A549 (cell line): ENCODE data around the gene ZNF576. TPM values are rescaled to one million over a fixed set of nuclear protein-coding genes. Genes with fewer than 3 reads are reported as not detected.

Experiments used
- ATAC-seq, 2 experiments: fragments of 200-7000 bp in 1 of 2; fragments of >200 bp in 1 of 2; cut with Nextera tagmentation in 1 of 2; cut with Tn5 transposase in 1 of 2; 3 replicates each; pipeline versions ENCODE4 v1.8.0 to v1.9.1; 2018 to 2020; ENCODE audit warnings: mild to moderate bottlenecking in 1 of 2, moderate library complexity in 1 of 2
- CTCF ChIA-PET: fragments of 300-600 bp; sonication (Branson Sonifier 250); formaldehyde crosslinking; extraction: SDS; loops from one replicate; lab custom pipeline; 2021; ENCODE audit warnings: antibody characterized with exemption, inconsistent platforms; lab: Yijun Ruan, JAX
- POLR2A ChIA-PET: fragments of 350-600 bp; formaldehyde crosslinking; extraction: SDS; loops from one replicate; lab custom pipeline; 2021; ENCODE audit warnings: antibody characterized with exemption, inconsistent platforms; lab: Yijun Ruan, JAX
- DNase-seq, 2 experiments: peaks; one replicate each; pipeline versions ENCODE4 v3.0.0 to v3.0.0-alpha.2; 2011 to 2016; ENCODE audit warnings: low read depth in 1 of 2, low spot score in 1 of 2
- FAIRE-seq: peaks from 2 replicates; lab custom pipeline; 2011; peaks lifted over from hg19 to GRCh38; lab: Jason Lieb, UNC
- H3K27ac ChIP-seq, 2 experiments: fragments of >200 bp; sonication (Bioruptor Twin); formaldehyde crosslinking; 3 replicates each; pipeline ENCODE4 v1.5.1; 2016 to 2017
- H3K4me1 ChIP-seq: fragments of >200 bp; sonication (Bioruptor Twin); formaldehyde crosslinking; 3 replicates; pipeline ENCODE4 v1.6.1; 2016
- H3K4me2 ChIP-seq: fragments of >200 bp; sonication (Bioruptor Twin); formaldehyde crosslinking; 3 replicates; pipeline ENCODE4 v1.6.1; 2016
- H3K4me3 ChIP-seq: fragments of >200 bp; sonication (Bioruptor Twin); formaldehyde crosslinking; 3 replicates; pipeline ENCODE4 v1.5.1; 2016
- H3K9me3 ChIP-seq: fragments of >200 bp; sonication (Bioruptor Twin); formaldehyde crosslinking; 3 replicates; pipeline ENCODE4 v1.6.1; 2016
- BHLHE40 ChIP-seq: IDR thresholded peaks from 2 replicates; pipeline ENCODE4 v1.6.1; 2012; ENCODE audit warnings: low read depth, low read length, inconsistent platforms
- CBX2 ChIP-seq: fragments of 200-600 bp; sonication (generic); IDR thresholded peaks from 2 replicates; pipeline ENCODE4 v1.6.1; 2016; ENCODE audit warnings: low read depth, mild to moderate bottlenecking, borderline replicate concordance
- CBX8 ChIP-seq: fragments of 200-600 bp; sonication (generic); IDR thresholded peaks from 2 replicates; pipeline ENCODE4 v1.6.1; 2016
- CHD4 ChIP-seq: fragments of 200-600 bp; sonication (generic); IDR thresholded peaks from 2 replicates; pipeline ENCODE4 v1.6.1; 2016; ENCODE audit warnings: antibody characterized with exemption, mild to moderate bottlenecking, borderline replicate concordance
- FOSL2 ChIP-seq, 2 experiments: fragments of 450-650 bp in 1 of 2; fragments of >200 bp in 1 of 2; sonication (Bioruptor Twin) in 1 of 2; formaldehyde crosslinking; IDR thresholded peaks; 2 replicates each; pipeline versions ENCODE4 v1.5.0 to v1.6.1; 2016 to 2020; ENCODE audit warnings: mild to moderate bottlenecking in 1 of 2, moderate library complexity in 1 of 2
- HDAC2 ChIP-seq: fragments of 200-600 bp; sonication (generic); IDR thresholded peaks from 2 replicates; pipeline ENCODE4 v1.6.1; 2016
- HEYL ChIP-seq: fragments of 250-450 bp; sonication (Bioruptor Pico); IDR thresholded peaks from 2 replicates; pipeline ENCODE4 v1.8.0; 2021; ENCODE audit warnings: mild to moderate bottlenecking, moderate library complexity
- HOXA7 ChIP-seq: fragments of 250-450 bp; sonication (Bioruptor Pico); IDR thresholded peaks from 2 replicates; pipeline ENCODE4 v1.5.0; 2020; ENCODE audit warnings: mild to moderate bottlenecking, moderate library complexity
- HOXB13 ChIP-seq: fragments of 250-450 bp; sonication (Bioruptor Pico); IDR thresholded peaks from 2 replicates; pipeline ENCODE4 v1.5.0; 2020; ENCODE audit warnings: low read depth, mild to moderate bottlenecking, moderate library complexity
- HOXB5 ChIP-seq: fragments of 250-450 bp; sonication (Bioruptor Pico); IDR thresholded peaks from 2 replicates; pipeline ENCODE4 v1.5.0; 2020; ENCODE audit warnings: mild to moderate bottlenecking, moderate library complexity
- JUN ChIP-seq, 2 experiments: fragments of >200 bp; sonication (Bioruptor Twin); formaldehyde crosslinking; IDR thresholded peaks; 2 replicates in 1 of 2; 3 replicates in 1 of 2; pipeline ENCODE4 v1.6.1; 2016 to 2017
- MAFK ChIP-seq: fragments of 450-650 bp; IDR thresholded peaks from 2 replicates; pipeline ENCODE4 v1.6.1; 2014; ENCODE audit not compliant: partially characterized antibody
- MAZ ChIP-seq: fragments of 150-350 bp; IDR thresholded peaks from 2 replicates; pipeline ENCODE4 v1.6.1; 2014; ENCODE audit warnings: antibody characterized with exemption, low read depth, low read length, borderline replicate concordance
- MYC ChIP-seq: IDR thresholded peaks from 2 replicates; pipeline ENCODE4 v1.6.1; 2012; ENCODE audit warnings: mild to moderate bottlenecking, inconsistent platforms, low read length, improper control_type of control experiment, borderline replicate concordance
- NFE2L2 ChIP-seq: fragments of 150-350 bp; conservative IDR thresholded peaks from 2 replicates; pipeline ENCODE4 v1.6.1; 2014; ENCODE audit warnings: low read length
- NR3C1 ChIP-seq: fragments of >200 bp; sonication (Bioruptor Twin); formaldehyde crosslinking; IDR thresholded peaks from 3 replicates; pipeline ENCODE4 v1.6.1; 2017
- RNF2 ChIP-seq: fragments of 200-600 bp; sonication (generic); IDR thresholded peaks from 2 replicates; pipeline ENCODE4 v1.6.1; 2016; ENCODE audit warnings: low read depth, mild to moderate bottlenecking, antibody characterized with exemption, moderate library complexity, borderline replicate concordance
- SREBF2 ChIP-seq: fragments of 450-650 bp; IDR thresholded peaks from 2 replicates; pipeline ENCODE4 v1.6.1; 2014; ENCODE audit warnings: mild to moderate bottlenecking, moderate library complexity
- TFCP2L1 ChIP-seq: fragments of 250-450 bp; sonication (Bioruptor Pico); IDR thresholded peaks from 2 replicates; pipeline ENCODE4 v1.5.0; 2021; ENCODE audit warnings: mild to moderate bottlenecking
- TP53 ChIP-seq: fragments of 250-450 bp; sonication (Bioruptor Pico); IDR thresholded peaks from 2 replicates; pipeline ENCODE4 v1.5.0; 2021; ENCODE audit warnings: mild to moderate bottlenecking, moderate library complexity
- ZC3H11A ChIP-seq: fragments of 450-650 bp; IDR thresholded peaks from 2 replicates; pipeline ENCODE4 v1.6.1; 2014; ENCODE audit warnings: antibody characterized with exemption, mild to moderate bottlenecking
- WGBS: methylation state at CpG from one replicate; pipeline ENCODE4 v1.1.6; 2017; ENCODE audit errors: missing lambda C conversion rate; 5-methylcytosine and 5-hydroxymethylcytosine counted together
- polyA plus RNA-seq, 4 experiments: library from polyadenylated mRNA; depleted of rRNA in 3 of 4; stranded (reverse); fragments of >200 nt; fragmentation: RNase III in 1 of 4; extraction: RNeasy Plus Mini Kit Qiagen cat#74134 plus additional on column Dnase treatment in 1 of 4; gene quantifications; 2 replicates in 3 of 4; 3 replicates in 1 of 4; pipeline ENCODE4 v1.2.3, GENCODE V29; 2011 to 2017
- TF ChIP-seq, protein P1 (sequence below): IDR thresholded peaks from 2 replicates; pipeline ENCODE4 v1.6.1; 2012
- TF ChIP-seq, protein P2 (sequence below): fragments of >200 bp; sonication (Bioruptor Twin); formaldehyde crosslinking; IDR thresholded peaks from 2 replicates; pipeline ENCODE4 v1.6.1; 2016
- TF ChIP-seq, protein P3 (sequence below): fragments of >200 bp; sonication (Bioruptor Twin); formaldehyde crosslinking; IDR thresholded peaks from 3 replicates; pipeline ENCODE4 v1.5.1; 2016
- TF ChIP-seq, protein P4 (sequence below): fragments of 250-450 bp; sonication (Bioruptor Pico); IDR thresholded peaks from 2 replicates; pipeline ENCODE4 v1.5.0; 2020; ENCODE audit warnings: low read depth, mild to moderate bottlenecking, moderate library complexity
- TF ChIP-seq, protein P5 (sequence below): fragments of 450-650 bp; IDR thresholded peaks from 2 replicates; pipeline ENCODE4 v1.6.1; 2014; ENCODE audit warnings: antibody characterized with exemption

The ZNF576 gene
- polyA plus RNA-seq, 2 of the 4 experiments (the other 2 are of a cell fraction), result 10.6 to 16.5 TPM

DNA sequence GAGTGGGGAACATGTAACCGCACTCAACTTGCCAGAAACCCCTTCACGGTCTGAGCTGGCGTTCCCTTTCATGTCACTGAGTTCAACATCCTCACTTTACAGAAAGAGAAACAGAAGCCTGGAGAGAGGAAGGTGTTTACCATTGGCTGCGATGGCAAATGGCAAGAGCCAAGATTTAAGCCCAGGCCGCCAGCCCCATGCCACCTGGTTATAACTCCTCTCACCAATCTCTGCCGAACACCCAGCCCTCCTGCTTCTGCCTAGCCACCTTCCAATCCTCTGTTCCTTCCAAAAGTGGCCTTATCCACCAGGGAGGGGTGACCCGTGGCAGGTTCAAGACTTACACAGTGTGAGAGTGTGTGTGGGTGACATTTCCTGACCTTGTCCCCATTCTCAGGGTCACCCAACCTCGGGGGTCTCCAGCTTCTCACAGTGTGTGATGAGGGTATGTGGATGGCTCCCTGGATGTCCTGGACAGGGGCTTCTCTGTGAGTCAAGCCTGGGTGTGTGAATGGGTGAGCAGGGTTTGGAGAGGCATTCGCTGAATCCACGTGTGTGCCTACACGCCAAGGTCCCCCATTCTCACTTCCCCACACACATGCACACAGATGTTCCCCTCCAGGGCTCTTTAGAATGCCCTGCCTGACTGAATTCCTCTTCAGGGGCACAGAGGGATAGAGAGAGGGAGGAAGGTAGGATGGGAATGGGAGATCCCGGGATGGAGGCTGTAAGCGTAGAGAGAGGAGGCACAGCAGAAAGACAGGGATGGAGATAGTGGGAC is 42.0 kb downstream of the ZNF576 start:
- Histone ChIP-seq H3K4me2 (peak overlapping the region; percentile 100), H3K4me3 (no peak overlapping the region; the same call in 2 of the 3 replicates)
- CTCF ChIA-PET, result interaction anchor here (0.8 to 2.0 kb wide), 4 partner anchors 12 to 44 kb away, joined by 3 to 9 read pairs (median 4); no protein-coding TSS in a partner anchor

DNA sequence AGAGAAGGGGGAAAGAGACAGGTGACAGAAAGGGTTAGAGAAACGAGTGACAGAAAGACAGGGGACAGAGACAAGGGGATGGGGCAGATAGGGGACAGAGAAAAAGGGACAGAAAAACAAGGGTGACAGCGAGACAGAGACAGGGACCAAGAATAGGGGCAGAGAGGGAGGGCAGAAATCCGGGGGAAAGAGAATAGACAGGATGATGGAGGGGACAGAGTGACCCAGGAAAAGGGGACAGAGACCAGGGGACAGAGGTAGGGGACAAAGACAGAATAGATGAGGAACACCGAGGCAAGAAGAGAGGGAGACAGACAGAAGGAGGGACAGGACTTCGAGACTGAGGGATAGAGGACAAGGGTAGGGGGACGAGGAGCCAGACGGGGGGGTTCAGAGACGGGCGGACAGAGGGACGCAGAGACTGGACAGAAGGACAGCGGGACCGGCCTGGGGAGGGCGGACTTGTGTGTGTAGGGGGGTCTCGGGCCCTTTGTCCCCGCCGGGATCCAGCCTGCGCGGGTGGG is 42.7 kb downstream of the ZNF576 start:
- TF ChIP-seq HEYL (CRISPR knock-in tag) (no peak), NR3C1 (no peak), BHLHE40 (no peak), JUN (IDR thresholded peaks at IDR 0.05) (no peak; a peak in 1 of 5 replicates), HDAC2 (no peak), FOSL2 (IDR thresholded peaks at IDR 0.05) (no peak), FOSL2 (CRISPR knock-in tag; IDR thresholded peaks at IDR 0.05) (no peak), HOXB13 (CRISPR knock-in tag) (no peak), CBX2 (no peak), MYC (no peak)
- TF ChIP-seq, protein P1, sequence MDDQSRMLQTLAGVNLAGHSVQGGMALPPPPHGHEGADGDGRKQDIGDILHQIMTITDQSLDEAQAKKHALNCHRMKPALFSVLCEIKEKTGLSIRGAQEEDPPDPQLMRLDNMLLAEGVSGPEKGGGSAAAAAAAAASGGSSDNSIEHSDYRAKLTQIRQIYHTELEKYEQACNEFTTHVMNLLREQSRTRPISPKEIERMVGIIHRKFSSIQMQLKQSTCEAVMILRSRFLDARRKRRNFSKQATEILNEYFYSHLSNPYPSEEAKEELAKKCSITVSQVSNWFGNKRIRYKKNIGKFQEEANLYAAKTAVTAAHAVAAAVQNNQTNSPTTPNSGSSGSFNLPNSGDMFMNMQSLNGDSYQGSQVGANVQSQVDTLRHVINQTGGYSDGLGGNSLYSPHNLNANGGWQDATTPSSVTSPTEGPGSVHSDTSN, result no peak
- TF ChIP-seq, all 56 proteins: peak for 0
- FAIRE-seq (no peak), DNase-seq (no peak), ATAC-seq (peak in 1 of 2 experiments; percentile 3; a peak in 1 of 6 replicates)
- H3K4me1 ChIP-seq, result peaks cover 29% of the 10 kb centered on the region
- H3K4me2 ChIP-seq, result peak overlapping the region; percentile 100
- ChIA-PET CTCF (no interaction called here), POLR2A (no interaction called here)
- no peaks in the 10 kb centered on the region for H3K9me3 ChIP-seq
- peak overlapping the region; percentile 77 to 95 for H3K27ac ChIP-seq
- peak overlapping the region; percentile 82 for H3K4me3 ChIP-seq
- WGBS, result 39% methylated on average over 16 of the region's 18 CpGs

More for the DNA sequence above, 42.0 kb downstream of the ZNF576 start:
- Histone ChIP-seq H3K4me1 (peaks cover 30% of the 10 kb centered on the region), H3K9me3 (no peaks in the 10 kb centered on the region), H3K27ac (no peak overlapping the region)
- TF ChIP-seq NFE2L2 (no peak), TFCP2L1 (no peak), SREBF2 (no peak), MAZ (no peak), TP53 (CRISPR knock-in tag) (no peak), BHLHE40 (no peak), HOXB5 (CRISPR knock-in tag) (no peak), RNF2 (no peak), MAFK (no peak), HDAC2 (no peak), HOXA7 (no peak), CHD4 (no peak), CBX8 (no peak), CBX2 (no peak), ZC3H11A (no peak)
- TF ChIP-seq, protein P1, result no peak
- TF ChIP-seq, protein P2, sequence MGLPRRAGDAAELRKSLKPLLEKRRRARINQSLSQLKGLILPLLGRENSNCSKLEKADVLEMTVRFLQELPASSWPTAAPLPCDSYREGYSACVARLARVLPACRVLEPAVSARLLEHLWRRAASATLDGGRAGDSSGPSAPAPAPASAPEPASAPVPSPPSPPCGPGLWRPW, result no peak
- TF ChIP-seq, protein P3, sequence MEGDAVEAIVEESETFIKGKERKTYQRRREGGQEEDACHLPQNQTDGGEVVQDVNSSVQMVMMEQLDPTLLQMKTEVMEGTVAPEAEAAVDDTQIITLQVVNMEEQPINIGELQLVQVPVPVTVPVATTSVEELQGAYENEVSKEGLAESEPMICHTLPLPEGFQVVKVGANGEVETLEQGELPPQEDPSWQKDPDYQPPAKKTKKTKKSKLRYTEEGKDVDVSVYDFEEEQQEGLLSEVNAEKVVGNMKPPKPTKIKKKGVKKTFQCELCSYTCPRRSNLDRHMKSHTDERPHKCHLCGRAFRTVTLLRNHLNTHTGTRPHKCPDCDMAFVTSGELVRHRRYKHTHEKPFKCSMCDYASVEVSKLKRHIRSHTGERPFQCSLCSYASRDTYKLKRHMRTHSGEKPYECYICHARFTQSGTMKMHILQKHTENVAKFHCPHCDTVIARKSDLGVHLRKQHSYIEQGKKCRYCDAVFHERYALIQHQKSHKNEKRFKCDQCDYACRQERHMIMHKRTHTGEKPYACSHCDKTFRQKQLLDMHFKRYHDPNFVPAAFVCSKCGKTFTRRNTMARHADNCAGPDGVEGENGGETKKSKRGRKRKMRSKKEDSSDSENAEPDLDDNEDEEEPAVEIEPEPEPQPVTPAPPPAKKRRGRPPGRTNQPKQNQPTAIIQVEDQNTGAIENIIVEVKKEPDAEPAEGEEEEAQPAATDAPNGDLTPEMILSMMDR, result no peak
- TF ChIP-seq, protein P4, sequence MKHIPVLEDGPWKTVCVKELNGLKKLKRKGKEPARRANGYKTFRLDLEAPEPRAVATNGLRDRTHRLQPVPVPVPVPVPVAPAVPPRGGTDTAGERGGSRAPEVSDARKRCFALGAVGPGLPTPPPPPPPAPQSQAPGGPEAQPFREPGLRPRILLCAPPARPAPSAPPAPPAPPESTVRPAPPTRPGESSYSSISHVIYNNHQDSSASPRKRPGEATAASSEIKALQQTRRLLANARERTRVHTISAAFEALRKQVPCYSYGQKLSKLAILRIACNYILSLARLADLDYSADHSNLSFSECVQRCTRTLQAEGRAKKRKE, result no peak
- TF ChIP-seq, protein P5, sequence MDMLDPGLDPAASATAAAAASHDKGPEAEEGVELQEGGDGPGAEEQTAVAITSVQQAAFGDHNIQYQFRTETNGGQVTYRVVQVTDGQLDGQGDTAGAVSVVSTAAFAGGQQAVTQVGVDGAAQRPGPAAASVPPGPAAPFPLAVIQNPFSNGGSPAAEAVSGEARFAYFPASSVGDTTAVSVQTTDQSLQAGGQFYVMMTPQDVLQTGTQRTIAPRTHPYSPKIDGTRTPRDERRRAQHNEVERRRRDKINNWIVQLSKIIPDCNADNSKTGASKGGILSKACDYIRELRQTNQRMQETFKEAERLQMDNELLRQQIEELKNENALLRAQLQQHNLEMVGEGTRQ, result no peak
- DNase-seq (no peak), ATAC-seq (no peak; a peak in 1 of 6 replicates), FAIRE-seq (no peak)
- 83% methylated on average over 13 of the region's 13 CpGs for WGBS
- POLR2A ChIA-PET, result no interaction called here
